IPS DF 6.9 (cell line): ENCODE data around the gene LPAR5.

Experiments used
- DNase-seq: peaks from one replicate; pipeline ENCODE4 v3.0.0-alpha.2; 2013; ENCODE audit warnings: low read depth, low spot score
- H3K27ac ChIP-seq: one replicate; pipeline ENCODE4 v1.5.1; 2013; ENCODE audit warnings: low read length, control low read depth
- H3K27me3 ChIP-seq: 2 replicates; pipeline ENCODE4 v1.6.1; 2013; ENCODE audit warnings: mild to moderate bottlenecking, low read length; ENCODE audit not compliant: control insufficient read depth, insufficient read depth
- H3K36me3 ChIP-seq: 2 replicates; pipeline ENCODE4 v1.6.1; 2013; ENCODE audit warnings: low read length; ENCODE audit not compliant: control insufficient read depth, insufficient read depth
- H3K4me1 ChIP-seq: 2 replicates; pipeline ENCODE4 v1.6.1; 2013; ENCODE audit warnings: low read length; ENCODE audit not compliant: control insufficient read depth, insufficient read depth
- H3K4me3 ChIP-seq: 2 replicates; pipeline ENCODE4 v1.5.1; 2013; ENCODE audit warnings: mild to moderate bottlenecking, low read length
- H3K9me3 ChIP-seq: 2 replicates; pipeline ENCODE4 v1.6.1; 2013; ENCODE audit warnings: low read length, inconsistent platforms; ENCODE audit not compliant: control insufficient read depth, insufficient read depth
- WGBS: extraction: QIAGEN DNeasy Blood & Tissue Kit; methylation state at CpG from one replicate; pipeline ENCODE4 v1.1.7; 2013; ENCODE audit warnings: mixed read lengths, missing lambda C conversion rate; ENCODE audit not compliant: insufficient read length, insufficient coverage; 5-methylcytosine and 5-hydroxymethylcytosine counted together

The LPAR5 gene

DNA sequence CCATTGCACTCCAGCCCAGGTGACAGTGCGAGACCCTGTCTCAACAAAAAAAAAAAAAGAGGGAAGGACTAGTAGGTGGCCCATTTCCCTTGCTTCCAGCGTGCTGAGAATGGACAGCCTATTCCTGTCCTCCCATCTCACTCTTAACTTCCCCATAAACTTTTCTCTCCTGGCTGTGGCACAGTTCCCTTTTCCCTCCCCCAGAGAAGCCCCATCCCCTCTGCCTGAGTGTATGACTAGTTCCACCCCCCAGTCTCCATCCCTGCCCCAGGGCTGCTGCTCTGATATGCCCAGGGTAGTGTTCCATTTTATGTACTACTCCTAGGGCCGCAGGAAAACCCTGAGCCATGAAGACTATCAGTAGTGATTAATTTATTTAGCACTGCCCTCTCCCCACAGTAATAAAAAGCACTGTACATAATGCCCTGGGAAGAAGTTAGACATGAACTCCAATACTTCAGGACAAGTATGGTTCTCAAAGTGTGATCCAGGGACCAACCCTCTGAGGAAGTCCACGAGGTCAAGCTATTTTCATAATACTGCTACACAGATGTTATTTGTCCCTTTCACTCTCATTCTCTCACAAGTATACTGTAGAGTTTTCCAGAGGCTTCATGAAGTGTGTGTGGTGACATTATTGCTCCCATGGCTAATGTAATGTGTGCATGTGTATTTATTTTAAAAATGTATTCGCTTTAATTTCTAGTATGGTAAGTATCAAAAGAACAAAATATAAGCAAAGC lies 17.1 kb downstream of the LPAR5 start:
- Histone ChIP-seq H3K4me1 (peaks cover 11% of the 10 kb centered on the region), H3K4me3 (no peak overlapping the region), H3K27ac (no peak overlapping the region), H3K9me3 (no peaks in the 10 kb centered on the region), H3K27me3 (peaks cover 2% of the 10 kb centered on the region; the same call in 1 of the 2 replicates), H3K36me3 (no peaks in the 10 kb centered on the region)
- no peak for DNase-seq
- no CpG with 5 or more reads among the region's 5 CpGs for WGBS

GRCh38 chr12:6615802-6616201 lies 20.0 kb downstream of the LPAR5 start:
- Histone ChIP-seq H3K27ac (no peak overlapping the region), H3K4me3 (no peak overlapping the region), H3K27me3 (peaks cover 2% of the 10 kb centered on the region; the same call in 1 of the 2 replicates), H3K4me1 (peaks cover 18% of the 10 kb centered on the region), H3K9me3 (no peaks in the 10 kb centered on the region), H3K36me3 (no peaks in the 10 kb centered on the region)
- WGBS, result no CpG with 5 or more reads among the region's 3 CpGs
- DNase-seq, result no peak

DNA sequence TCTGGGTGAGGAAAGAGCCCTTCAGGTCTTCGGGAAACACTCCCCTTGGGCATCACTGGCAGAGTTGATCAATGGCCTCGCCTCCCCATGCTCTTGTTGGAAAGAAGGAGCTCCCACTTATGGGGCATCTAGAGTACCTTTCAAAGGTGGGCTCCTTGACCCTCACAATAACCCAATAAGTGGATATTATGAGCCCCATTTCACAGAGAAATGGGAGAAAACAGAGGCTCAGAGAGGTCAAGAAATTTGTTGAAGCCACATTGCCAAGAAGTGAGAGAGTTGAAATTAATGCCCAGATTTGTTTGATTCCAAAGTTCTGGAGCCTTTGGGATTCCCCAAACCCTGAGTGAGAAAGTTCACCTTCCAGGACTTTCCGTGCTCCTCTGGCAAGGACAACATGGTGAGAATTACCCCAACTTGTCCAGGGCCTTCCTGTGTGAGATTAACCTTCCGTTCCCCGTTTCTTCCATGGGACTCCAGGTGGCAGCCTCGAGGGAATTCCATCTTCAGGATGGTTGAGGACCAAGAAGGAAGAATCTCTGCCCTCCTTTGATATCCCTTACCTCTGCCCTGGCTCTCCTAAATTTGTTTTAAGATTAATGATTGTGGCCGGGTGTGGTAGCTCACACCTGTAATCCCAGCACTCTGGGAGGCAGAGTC lies 21.1 kb downstream of the LPAR5 start:
- H3K27ac ChIP-seq, result no peak overlapping the region
- peaks cover 2% of the 10 kb centered on the region; the same call in 1 of the 2 replicates for H3K27me3 ChIP-seq
- peaks cover 12% of the 10 kb centered on the region for H3K4me1 ChIP-seq
- H3K4me3 ChIP-seq, result no peak overlapping the region
- DNase-seq, result no peak
- no peaks in the 10 kb centered on the region for H3K9me3 ChIP-seq
- no peaks in the 10 kb centered on the region for H3K36me3 ChIP-seq
- no CpG with 5 or more reads among the region's 7 CpGs for WGBS

GRCh38 chr12:6613776-6614512 lies 21.8 kb downstream of the LPAR5 start:
- Histone ChIP-seq H3K27me3 (no peaks in the 10 kb centered on the region), H3K36me3 (no peaks in the 10 kb centered on the region), H3K4me1 (peaks cover 12% of the 10 kb centered on the region), H3K27ac (no peak overlapping the region), H3K4me3 (no peak overlapping the region), H3K9me3 (no peaks in the 10 kb centered on the region)
- no CpG with 5 or more reads among the region's 21 CpGs for WGBS
- no peak for DNase-seq

DNA sequence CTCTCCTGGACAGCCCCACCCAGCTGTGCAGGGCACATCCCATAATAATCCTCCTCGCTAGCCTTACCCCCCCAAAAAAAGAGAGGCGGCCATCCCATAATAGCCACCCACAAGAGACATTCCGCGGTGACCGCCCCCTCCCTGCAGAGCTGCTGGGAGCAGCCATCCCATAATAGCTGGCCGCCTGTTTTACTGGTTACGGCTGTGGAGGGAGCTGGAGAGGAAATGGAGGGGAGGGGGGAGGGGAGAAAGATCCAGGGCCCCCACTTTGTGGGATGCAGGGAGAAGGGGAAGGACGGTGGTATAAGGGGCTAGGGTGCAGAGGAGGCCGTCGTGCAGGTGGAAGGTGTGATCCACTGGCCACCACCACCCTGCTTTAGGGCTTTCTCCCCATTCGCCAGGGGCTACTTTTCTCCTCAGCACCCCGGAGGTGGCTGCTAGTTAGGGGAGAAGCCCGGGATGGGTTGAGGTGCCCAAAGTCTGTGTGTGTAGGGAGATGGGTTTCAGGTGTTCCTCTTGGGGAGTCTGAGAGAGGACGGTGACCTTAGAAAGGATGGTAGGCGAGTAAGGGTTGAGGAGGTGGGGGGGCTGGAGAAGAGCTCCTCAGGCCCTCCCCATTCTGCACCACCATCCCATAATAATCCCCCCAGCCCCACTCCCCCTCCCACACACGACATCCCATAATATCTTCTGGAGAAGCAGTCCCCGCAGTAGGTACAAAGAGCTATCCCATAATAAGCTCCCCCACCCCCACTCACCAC lies 22.6 kb downstream of the LPAR5 start:
- H3K4me3 ChIP-seq, result peak overlapping the region; percentile 18; the same call in 1 of the 2 replicates
- no CpG with 5 or more reads among the region's 17 CpGs for WGBS
- H3K27me3 ChIP-seq, result no peaks in the 10 kb centered on the region
- no peaks in the 10 kb centered on the region for H3K36me3 ChIP-seq
- H3K4me1 ChIP-seq, result peaks cover 12% of the 10 kb centered on the region
- no peak for DNase-seq
- H3K9me3 ChIP-seq, result no peaks in the 10 kb centered on the region
- peak overlapping the region; percentile 14 for H3K27ac ChIP-seq

- H3K27me3 ChIP-seq, result no peaks in the 10 kb centered on the region
- H3K27ac ChIP-seq, result no peak overlapping the region
- H3K36me3 ChIP-seq, result no peaks in the 10 kb centered on the region
- WGBS, result no CpG with 5 or more reads among the region's 7 CpGs
- no peaks in the 10 kb centered on the region for H3K9me3 ChIP-seq
- DNase-seq, result no peak
- no peak overlapping the region for H3K4me3 ChIP-seq
- H3K4me1 ChIP-seq, result peaks cover 12% of the 10 kb centered on the region
Observed at GRCh38 chr12:6612652-6613014, 23.1 kb downstream of the LPAR5 start.

- WGBS, result no CpG with 5 or more reads among the region's 6 CpGs
- Histone ChIP-seq H3K27me3 (no peaks in the 10 kb centered on the region), H3K4me3 (no peak overlapping the region), H3K9me3 (no peaks in the 10 kb centered on the region), H3K27ac (no peak overlapping the region), H3K4me1 (peaks cover 12% of the 10 kb centered on the region), H3K36me3 (no peaks in the 10 kb centered on the region)
- DNase-seq, result no peak
Observed at GRCh38 chr12:6612247-6612646, 23.5 kb downstream of the LPAR5 start.

GRCh38 chr12:6608592-6609281 lies 27.0 kb downstream of the LPAR5 start:
- Histone ChIP-seq H3K27ac (no peak overlapping the region), H3K36me3 (peaks cover 4% of the 10 kb centered on the region; the same call in 1 of the 2 replicates), H3K9me3 (no peaks in the 10 kb centered on the region), H3K4me1 (peaks cover 9% of the 10 kb centered on the region), H3K27me3 (no peaks in the 10 kb centered on the region), H3K4me3 (no peak overlapping the region)
- WGBS, result no CpG with 5 or more reads among the region's 8 CpGs
- DNase-seq, result no peak

- Histone ChIP-seq H3K9me3 (no peaks in the 10 kb centered on the region), H3K4me3 (no peak overlapping the region), H3K27ac (no peak overlapping the region), H3K36me3 (peaks cover 4% of the 10 kb centered on the region; the same call in 1 of the 2 replicates), H3K4me1 (peaks cover 5% of the 10 kb centered on the region), H3K27me3 (no peaks in the 10 kb centered on the region)
- DNase-seq, result no peak
- WGBS, result 100% methylated on average over 3 of the region's 8 CpGs
Observed at GRCh38 chr12:6607751-6608591, 27.8 kb downstream of the LPAR5 start.
